Measurements from ENCODE around the gene PHLDB2. TPM values are rescaled to one million over a fixed set of nuclear protein-coding genes. Genes with fewer than 3 reads are reported as not detected.

The PHLDB2 gene
- total and polyA plus RNA-seq, 2 of the 13 experiments (the other 11 are each of a cell fraction or from before 2014, with no cell fraction given), result 8.4 to 23.6 TPM

DNA sequence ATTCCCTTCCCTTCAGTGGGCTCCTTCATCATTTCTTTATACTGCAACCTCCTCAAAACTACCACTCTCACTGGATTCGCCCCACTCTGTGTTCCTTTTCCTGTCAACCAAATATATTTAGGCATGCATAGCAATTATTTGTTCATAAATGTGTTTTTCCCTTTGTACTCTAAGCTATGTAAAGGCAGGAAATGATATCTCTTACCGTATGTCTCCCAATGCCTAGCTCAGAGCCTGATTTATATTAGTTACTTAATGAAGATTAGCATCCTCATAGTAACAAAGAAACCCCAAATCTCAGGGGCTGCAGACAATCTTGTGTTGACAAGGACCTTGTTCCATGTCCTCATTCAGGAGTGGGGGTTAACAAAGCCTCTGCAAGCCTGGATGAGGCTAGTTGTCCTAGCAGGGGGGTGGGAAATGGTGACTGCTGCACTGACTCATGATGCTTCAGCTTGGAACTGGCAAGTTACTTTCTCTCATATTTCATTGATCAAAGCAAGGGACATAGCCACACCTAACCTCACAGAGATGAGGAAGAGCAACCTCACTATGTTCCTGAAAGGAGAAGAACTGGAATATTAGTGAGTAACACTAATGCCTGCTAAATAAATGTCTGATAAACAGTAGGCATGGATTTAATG, 15.2 kb downstream of the PHLDB2 start (continued):
- TF ChIP-seq, protein P1, sequence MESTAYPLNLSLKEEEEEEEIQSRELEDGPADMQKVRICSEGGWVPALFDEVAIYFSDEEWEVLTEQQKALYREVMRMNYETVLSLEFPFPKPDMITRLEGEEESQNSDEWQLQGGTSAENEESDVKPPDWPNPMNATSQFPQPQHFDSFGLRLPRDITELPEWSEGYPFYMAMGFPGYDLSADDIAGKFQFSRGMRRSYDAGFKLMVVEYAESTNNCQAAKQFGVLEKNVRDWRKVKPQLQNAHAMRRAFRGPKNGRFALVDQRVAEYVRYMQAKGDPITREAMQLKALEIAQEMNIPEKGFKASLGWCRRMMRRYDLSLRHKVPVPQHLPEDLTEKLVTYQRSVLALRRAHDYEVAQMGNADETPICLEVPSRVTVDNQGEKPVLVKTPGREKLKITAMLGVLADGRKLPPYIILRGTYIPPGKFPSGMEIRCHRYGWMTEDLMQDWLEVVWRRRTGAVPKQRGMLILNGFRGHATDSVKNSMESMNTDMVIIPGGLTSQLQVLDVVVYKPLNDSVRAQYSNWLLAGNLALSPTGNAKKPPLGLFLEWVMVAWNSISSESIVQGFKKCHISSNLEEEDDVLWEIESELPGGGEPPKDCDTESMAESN (CRISPR knock-in tag; conservative IDR thresholded peaks at IDR 0.05), result no peak
- TF ChIP-seq THAP11 (CRISPR knock-in tag; IDR thresholded peaks at IDR 0.05) (no peak), ZNF441 (CRISPR knock-in tag; IDR thresholded peaks at IDR 0.05; ENCODE audit: borderline replicate concordance) (no peak), TEAD2 (CRISPR knock-in tag; IDR thresholded peaks at IDR 0.05) (no peak), ZNF724P (CRISPR knock-in tag; IDR thresholded peaks at IDR 0.05; ENCODE audit: borderline replicate concordance) (no peak), GTF2F1 (IDR thresholded peaks at IDR 0.05; ENCODE audit: low read length) (no peak)

GRCh38 chr3:111881480-111881879, 22.4 kb downstream of the PHLDB2 start:
- TF ChIP-seq ZFP62 (CRISPR knock-in tag; IDR thresholded peaks at IDR 0.05) (no peak), ZNF296 (CRISPR knock-in tag; conservative IDR thresholded peaks at IDR 0.05) (no peak), CHD4 (IDR thresholded peaks at IDR 0.05; ENCODE audit: borderline replicate concordance, low read length) (no peak), ZNF704 (CRISPR knock-in tag; IDR thresholded peaks at IDR 0.05; ENCODE audit: borderline replicate concordance) (no peak)
- ChIA-PET CTCF (ENCODE audit: low intra/inter-chr PET ratio, low total read pairs) (no interaction called here), POLR2A (no interaction called here)
- H3K9ac ChIP-seq (ENCODE audit: insufficient read depth, low read depth, low read length), result no peak overlapping the region
- no peak overlapping the region for H3K4me2 ChIP-seq (ENCODE audit: low read depth, low read length)
- BruUV-seq (replicated peaks), result no TSS peak
- no peak overlapping the region for H3K27ac ChIP-seq (ENCODE audit: extremely low read length, insufficient read depth, low read length)
- H4K20me1 ChIP-seq (ENCODE audit: insufficient read depth, low read length), result no peaks in the 10 kb centered on the region
- FAIRE-seq (no peak), ATAC-seq (no peak), DNase-seq (ENCODE audit: low spot score) (no peak)
- H2AFZ ChIP-seq (ENCODE audit: low read length), result no peak overlapping the region
- no peak overlapping the region for H3K4me3 ChIP-seq (replicated peaks in 1 of 3; ENCODE audit: insufficient read depth in 1 of 3, low read depth in 2 of 3, low read length in 3 of 3)
- peaks cover 4 to 15% of the 10 kb centered on the region in 2 experiments for H3K36me3 ChIP-seq (replicated peaks in 1 of 2; ENCODE audit: control insufficient read depth in 1 of 2, insufficient read depth in 2 of 2, low read length in 2 of 2)
- intact Hi-C loops (cut with micrococcal nuclease; ENCODE audit: unreplicated experiment), result no loop called here
- H3K9me3 ChIP-seq (ENCODE audit: low read length), result no peaks in the 10 kb centered on the region
- H3K27me3 ChIP-seq (ENCODE audit: control insufficient read depth in 1 of 2, insufficient read depth in 2 of 2, low read length in 2 of 2), result no peaks in the 10 kb centered on the region
- no peaks in the 10 kb centered on the region for H3K79me2 ChIP-seq (ENCODE audit: insufficient read depth, low read length)
- no peaks in the 10 kb centered on the region for H3K4me1 ChIP-seq (ENCODE audit: insufficient read depth, low read length)
- in situ Hi-C loops (cut with HindIII; ENCODE audit: extremely low pct_ligation_motif_present, low pct_unique_long_range_greater_than_20kb), result no loop called here
